K562 (cell line): ENCODE measurements around the gene CCDC68. TPM values are rescaled to one million over a fixed set of nuclear protein-coding genes. Genes with fewer than 3 reads are reported as not detected.

Experiments used
- ATAC-seq: fragments of 200-7000 bp; cut with Tn5 transposase; 3 replicates; pipeline ENCODE4 v1.9.1; 2020; ENCODE audit warnings: moderate library complexity
- BruUV-seq: library from RNA; stranded (reverse); fragments of 400-500 nt; replicated peaks from 2 replicates; lab custom pipeline; 2021; lab: Mats Ljungman, UMichigan
- CTCF ChIA-PET: fragments of 300-600 bp; formaldehyde crosslinking; extraction: SDS; loops from one replicate; lab custom pipeline; 2021; ENCODE audit warnings: low intra/inter-chr PET ratio; lab: Yijun Ruan, JAX
- POLR2A ChIA-PET: fragments of 300-600, 350-650 bp; sonication (Branson Sonifier 250); formaldehyde crosslinking; extraction: SDS; loops from one replicate; lab custom pipeline; 2021; ENCODE audit warnings: antibody characterized with exemption, inconsistent platforms; lab: Yijun Ruan, JAX
- DNase-seq, 4 experiments: peaks; one replicate each; pipeline versions ENCODE4 v3.0.0 to v3.0.0-alpha.2; 2011 to 2018; ENCODE audit warnings: low spot score in 3 of 4, mixed read lengths in 3 of 4; ENCODE audit errors: extremely low read depth in 1 of 4
- FAIRE-seq: peaks from 2 replicates; lab custom pipeline; 2011; peaks lifted over from hg19 to GRCh38; lab: Jason Lieb, UNC
- H2AFZ ChIP-seq: 2 replicates; pipeline ENCODE4 v1.6.0; 2011; ENCODE audit warnings: low read depth, low read length, control low read depth, inconsistent platforms
- H3K27ac ChIP-seq: fragments of 200-600 bp; 3 replicates; pipeline ENCODE4 v1.8.0; 2011; ENCODE audit warnings: low read depth, mild to moderate bottlenecking, control low read depth, inconsistent platforms, low read length, moderate library complexity, mixed read lengths; ENCODE audit errors: extremely low read depth
- H3K27me3 ChIP-seq, 2 experiments: fragments of 300-600 bp in 1 of 2; 2 replicates in 1 of 2; 3 replicates in 1 of 2; pipeline versions ENCODE4 v1.6.0 to v1.8.0; 2011; ENCODE audit warnings: inconsistent platforms in 2 of 2, low read length in 2 of 2, mild to moderate bottlenecking in 1 of 2, mixed read lengths in 1 of 2, moderate library complexity in 1 of 2; ENCODE audit not compliant: control insufficient read depth in 2 of 2, insufficient read depth in 2 of 2
- H3K36me3 ChIP-seq: fragments of 300-600 bp; 3 replicates; pipeline ENCODE4 v1.8.0; 2011; ENCODE audit warnings: mild to moderate bottlenecking, low read length, inconsistent platforms; ENCODE audit not compliant: control insufficient read depth, insufficient read depth
- H3K4me1 ChIP-seq, 2 experiments: fragments of 200-600 bp in 1 of 2; replicated peaks in 1 of 2; 2 replicates in 1 of 2; 3 replicates in 1 of 2; pipeline versions ENCODE4 v1.5.1 to v1.8.0; 2011; ENCODE audit warnings: inconsistent platforms in 2 of 2, low read length in 2 of 2, mild to moderate bottlenecking in 1 of 2, mixed read lengths in 1 of 2, moderate library complexity in 1 of 2; ENCODE audit not compliant: control insufficient read depth in 2 of 2, insufficient read depth in 2 of 2
- H3K4me2 ChIP-seq: 2 replicates; pipeline ENCODE4 v1.6.1; 2011; ENCODE audit warnings: low read length, control low read depth, inconsistent platforms, mixed read lengths; ENCODE audit not compliant: insufficient read depth
- H3K4me3 ChIP-seq: fragments of 200-600 bp; sonication (generic), shearing (Covaris generic); 2 replicates; pipeline ENCODE4 v1.5.1; 2016; ENCODE audit warnings: control low read depth, inconsistent platforms
- H3K79me2 ChIP-seq: fragments of 200-600 bp; 3 replicates; pipeline ENCODE4 v1.8.0; 2011; ENCODE audit warnings: low read length, inconsistent platforms; ENCODE audit not compliant: control insufficient read depth, insufficient read depth
- H3K9ac ChIP-seq, 2 experiments: 2 replicates each; pipeline versions ENCODE4 v1.6.0 to v1.6.1; 2011; ENCODE audit warnings: low read depth in 2 of 2, low read length in 2 of 2, control low read depth in 1 of 2, inconsistent platforms in 1 of 2, mild to moderate bottlenecking in 1 of 2, mixed read lengths in 1 of 2; ENCODE audit not compliant: insufficient read depth in 1 of 2
- H3K9me1 ChIP-seq: one replicate; pipeline ENCODE4 v1.6.0; 2011; ENCODE audit warnings: inconsistent platforms, mild to moderate bottlenecking, low read length, moderate library complexity; ENCODE audit not compliant: control insufficient read depth, insufficient read depth
- H3K9me3 ChIP-seq: replicated peaks from 2 replicates; pipeline ENCODE4 v1.5.1; 2011; ENCODE audit warnings: low read depth, low read length, inconsistent platforms; ENCODE audit not compliant: control insufficient read depth, insufficient read depth
- H4K20me1 ChIP-seq: replicated peaks from 2 replicates; pipeline ENCODE4 v1.6.1; 2011; ENCODE audit warnings: low read length, inconsistent platforms, mixed read lengths; ENCODE audit not compliant: control insufficient read depth, insufficient read depth
- CBX3 ChIP-seq, 2 experiments: IDR thresholded peaks; 1 replicate in 1 of 2; 2 replicates in 1 of 2; pipeline ENCODE4 v1.6.1; 2012; ENCODE audit warnings: inconsistent platforms in 2 of 2, low read length in 2 of 2, borderline replicate concordance in 1 of 2, control low read depth in 1 of 2
- CHCHD3 ChIP-seq: fragments of 250-450 bp; sonication (Bioruptor Pico); IDR thresholded peaks from 2 replicates; pipeline ENCODE4 v2.1.2; 2022; ENCODE audit warnings: mild to moderate bottlenecking
- DPF2 ChIP-seq: fragments of 450-650 bp; IDR thresholded peaks from 2 replicates; pipeline ENCODE4 v1.6.1; 2016
- ELF1 ChIP-seq: fragments of 200-800 bp; sonication (Bioruptor generic); IDR thresholded peaks from 2 replicates; pipeline ENCODE4 v1.6.1; 2016; ENCODE audit warnings: missing genetic modification characterization, missing compliant biosample characterization
- ETV1 ChIP-seq: fragments of 450-650 bp; conservative IDR thresholded peaks from 2 replicates; pipeline ENCODE4 v1.6.1; 2016; ENCODE audit warnings: missing genetic modification characterization, control low read depth, low read depth, missing compliant biosample characterization
- GATAD2A ChIP-seq: fragments of 450-650 bp; IDR thresholded peaks from 2 replicates; pipeline ENCODE4 v1.6.1; 2017
- GTF2A2 ChIP-seq: IDR thresholded peaks from 2 replicates; pipeline ENCODE4 v1.6.1; 2016; ENCODE audit warnings: mild to moderate bottlenecking, missing genetic modification characterization, missing compliant biosample characterization
- HBP1 ChIP-seq: fragments of 450-650 bp; formaldehyde crosslinking; IDR thresholded peaks from 2 replicates; pipeline ENCODE4 v1.4.0; 2022; ENCODE audit warnings: missing genetic modification characterization
- HMG20A ChIP-seq: fragments of 450-650 bp; formaldehyde crosslinking; conservative IDR thresholded peaks from 2 replicates; pipeline ENCODE4 v1.4.0; 2020; ENCODE audit warnings: mild to moderate bottlenecking, mixed read lengths
- PHF21A ChIP-seq: fragments of 450-650 bp; IDR thresholded peaks from 2 replicates; pipeline ENCODE4 v1.6.1; 2017; ENCODE audit warnings: low read depth, borderline replicate concordance
- PTRF ChIP-seq: fragments of 450-650 bp; IDR thresholded peaks from 2 replicates; pipeline ENCODE4 v1.6.1; 2016; ENCODE audit warnings: mild to moderate bottlenecking, missing genetic modification characterization, missing compliant biosample characterization
- STAG1 ChIP-seq: sonication (generic); formaldehyde crosslinking; IDR thresholded peaks from 2 replicates; pipeline ENCODE4 v1.5.0; 2020; ENCODE audit warnings: missing genetic modification reagents, borderline replicate concordance
- ZBTB34 ChIP-seq: fragments of 250-450 bp; sonication (Bioruptor Pico); IDR thresholded peaks from 2 replicates; pipeline ENCODE4 v1.8.0; 2021; ENCODE audit warnings: mild to moderate bottlenecking, moderate library complexity
- ZNF239 ChIP-seq: fragments of 250-450 bp; sonication (Bioruptor Pico); IDR thresholded peaks from 2 replicates; pipeline ENCODE4 v1.4.0; 2020; ENCODE audit warnings: mild to moderate bottlenecking
- ZNF668 ChIP-seq: fragments of 250-450 bp; sonication (Bioruptor Pico); IDR thresholded peaks from 2 replicates; pipeline ENCODE4 v1.8.0; 2022; ENCODE audit warnings: mild to moderate bottlenecking, inconsistent platforms
- ZNF830 ChIP-seq: fragments of 250-450 bp; sonication (Bioruptor Pico); IDR thresholded peaks from 2 replicates; pipeline ENCODE4 v1.5.0; 2021; ENCODE audit warnings: mild to moderate bottlenecking
- WGBS: fragments of 100-300 bp; shearing (Covaris generic); methylation state at CpG from one replicate; pipeline ENCODE4 v1.1.6; 2016; ENCODE audit warnings: low coverage, mixed read lengths; ENCODE audit not compliant: insufficient coverage; ENCODE audit errors: missing lambda C conversion rate; 5-methylcytosine and 5-hydroxymethylcytosine counted together
- in situ Hi-C: fragments of 300-500 bp; cut with MboI; formaldehyde crosslinking; loops from 4 replicates; pipeline ENCODE4 v1.15.0; 2018; ENCODE audit warnings: inconsistent platforms, mixed read lengths
- intact Hi-C: fragments of 100-400 bp; cut with micrococcal nuclease; formaldehyde crosslinking; loops from 2 replicates; pipeline ENCODE4 v1.14.2; 2022
- polyA plus RNA-seq, 8 experiments: library from polyadenylated mRNA; depleted of rRNA in 4 of 8; stranded (reverse) in 5 of 8; unstranded in 3 of 8; fragments of >200 nt; fragmentation: Nextera tagmentation in 2 of 8; fragmentation: Illumina TruSeq in 1 of 8; extraction: Ambion mirVana in 2 of 8; extraction: Trizol in 1 of 8; gene quantifications; 2 replicates each; pipeline versions ENCODE4 v1.2.1 to v1.2.3, GENCODE V29; 2011 to 2014; ENCODE audit warnings: inconsistent platforms in 1 of 8, missing spikeins in 1 of 8
- total RNA-seq, 7 experiments: library from RNA; depleted of rRNA in 6 of 7; stranded (reverse); fragments of >200 nt in 6 of 7; fragmentation: Illumina TruSeq in 2 of 7; extraction: Trizol in 2 of 7; gene quantifications; 2 replicates each; pipeline versions ENCODE4 v1.2.1 to v1.2.3, GENCODE V29; 2011 to 2021; ENCODE audit warnings: low replicate concordance in 1 of 7
- TF ChIP-seq, protein P1 (sequence below), 2 experiments: fragments of 150-350 bp in 1 of 2; IDR thresholded peaks; 2 replicates each; pipeline ENCODE4 v1.6.1; 2012 to 2016; ENCODE audit warnings: low read depth in 2 of 2, low read length in 2 of 2, mild to moderate bottlenecking in 1 of 2, moderate library complexity in 1 of 2
- TF ChIP-seq, protein P2 (sequence below): fragments of 450-650 bp; formaldehyde crosslinking; conservative IDR thresholded peaks from 2 replicates; pipeline ENCODE4 v1.4.0; 2022; ENCODE audit warnings: mild to moderate bottlenecking, missing genetic modification characterization

CCDC68 gene
- total and polyA plus RNA-seq, 9 of the 15 experiments (the other 6 are each of a cell fraction or from before 2014, with no cell fraction given), result 0.28 to 4.5 (median 1.4) TPM

- no TSS peak for BruUV-seq
- Histone ChIP-seq H3K9me3 (no peaks in the 10 kb centered on the region), H2AFZ (no peak overlapping the region), H3K4me1 (no peaks in the 10 kb centered on the region), H3K27ac (no peak overlapping the region), H3K36me3 (no peaks in the 10 kb centered on the region), H4K20me1 (no peaks in the 10 kb centered on the region), H3K4me3 (no peak overlapping the region), H3K9ac (no peak overlapping the region), H3K79me2 (no peaks in the 10 kb centered on the region), H3K4me2 (no peak overlapping the region), H3K27me3 (no peaks in the 10 kb centered on the region), H3K9me1 (no peaks in the 10 kb centered on the region)
- 41% methylated on average over 4 of the region's 4 CpGs for WGBS
- intact Hi-C loops, result no loop called here
- ATAC-seq (no peak), FAIRE-seq (no peak), DNase-seq (no peak)
- POLR2A ChIA-PET, result no interaction called here
- in situ Hi-C loops, result no loop called here
- CTCF ChIA-PET, result no interaction called here
- no peak for TF ChIP-seq GTF2A2 (tag)
- no peak for TF ChIP-seq CHCHD3
- no peak for TF ChIP-seq ELF1 (tag)
- no peak for TF ChIP-seq ZNF668 (CRISPR knock-in tag)
- no peak for TF ChIP-seq ZNF239 (CRISPR knock-in tag)
- TF ChIP-seq ZBTB34 (CRISPR knock-in tag), result no peak
- TF ChIP-seq STAG1 (CRISPR knock-in tag), result no peak
- TF ChIP-seq, protein P1, sequence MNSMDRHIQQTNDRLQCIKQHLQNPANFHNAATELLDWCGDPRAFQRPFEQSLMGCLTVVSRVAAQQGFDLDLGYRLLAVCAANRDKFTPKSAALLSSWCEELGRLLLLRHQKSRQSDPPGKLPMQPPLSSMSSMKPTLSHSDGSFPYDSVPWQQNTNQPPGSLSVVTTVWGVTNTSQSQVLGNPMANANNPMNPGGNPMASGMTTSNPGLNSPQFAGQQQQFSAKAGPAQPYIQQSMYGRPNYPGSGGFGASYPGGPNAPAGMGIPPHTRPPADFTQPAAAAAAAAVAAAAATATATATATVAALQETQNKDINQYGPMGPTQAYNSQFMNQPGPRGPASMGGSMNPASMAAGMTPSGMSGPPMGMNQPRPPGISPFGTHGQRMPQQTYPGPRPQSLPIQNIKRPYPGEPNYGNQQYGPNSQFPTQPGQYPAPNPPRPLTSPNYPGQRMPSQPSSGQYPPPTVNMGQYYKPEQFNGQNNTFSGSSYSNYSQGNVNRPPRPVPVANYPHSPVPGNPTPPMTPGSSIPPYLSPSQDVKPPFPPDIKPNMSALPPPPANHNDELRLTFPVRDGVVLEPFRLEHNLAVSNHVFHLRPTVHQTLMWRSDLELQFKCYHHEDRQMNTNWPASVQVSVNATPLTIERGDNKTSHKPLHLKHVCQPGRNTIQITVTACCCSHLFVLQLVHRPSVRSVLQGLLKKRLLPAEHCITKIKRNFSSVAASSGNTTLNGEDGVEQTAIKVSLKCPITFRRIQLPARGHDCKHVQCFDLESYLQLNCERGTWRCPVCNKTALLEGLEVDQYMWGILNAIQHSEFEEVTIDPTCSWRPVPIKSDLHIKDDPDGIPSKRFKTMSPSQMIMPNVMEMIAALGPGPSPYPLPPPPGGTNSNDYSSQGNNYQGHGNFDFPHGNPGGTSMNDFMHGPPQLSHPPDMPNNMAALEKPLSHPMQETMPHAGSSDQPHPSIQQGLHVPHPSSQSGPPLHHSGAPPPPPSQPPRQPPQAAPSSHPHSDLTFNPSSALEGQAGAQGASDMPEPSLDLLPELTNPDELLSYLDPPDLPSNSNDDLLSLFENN (IDR thresholded peaks at IDR 0.05; ENCODE audit: low read depth in 2 of 2, low read length in 2 of 2), result no peak
- no peak for TF ChIP-seq GATAD2A
- no peak for TF ChIP-seq ETV1 (tag)
- TF ChIP-seq CBX3 (IDR thresholded peaks at IDR 0.05; ENCODE audit: borderline replicate concordance in 1 of 2, low read length in 2 of 2), result no peak
- no peak for TF ChIP-seq HBP1 (CRISPR knock-in tag)
- TF ChIP-seq PTRF (tag), result no peak
- TF ChIP-seq ZNF830, result no peak
- no peak for TF ChIP-seq HMG20A (CRISPR knock-in tag)
- no peak for TF ChIP-seq DPF2
- TF ChIP-seq PHF21A, result no peak
- TF ChIP-seq, protein P2, sequence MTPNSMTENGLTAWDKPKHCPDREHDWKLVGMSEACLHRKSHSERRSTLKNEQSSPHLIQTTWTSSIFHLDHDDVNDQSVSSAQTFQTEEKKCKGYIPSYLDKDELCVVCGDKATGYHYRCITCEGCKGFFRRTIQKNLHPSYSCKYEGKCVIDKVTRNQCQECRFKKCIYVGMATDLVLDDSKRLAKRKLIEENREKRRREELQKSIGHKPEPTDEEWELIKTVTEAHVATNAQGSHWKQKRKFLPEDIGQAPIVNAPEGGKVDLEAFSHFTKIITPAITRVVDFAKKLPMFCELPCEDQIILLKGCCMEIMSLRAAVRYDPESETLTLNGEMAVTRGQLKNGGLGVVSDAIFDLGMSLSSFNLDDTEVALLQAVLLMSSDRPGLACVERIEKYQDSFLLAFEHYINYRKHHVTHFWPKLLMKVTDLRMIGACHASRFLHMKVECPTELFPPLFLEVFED (CRISPR knock-in tag), result no peak
Observed at GRCh38 chr18:54914816-54915215, 44.4 kb downstream of the CCDC68 start.
